ENCODE results near the gene UMODL1. TPM values are rescaled to one million over a fixed set of nuclear protein-coding genes. Genes with fewer than 3 reads are reported as not detected.

UMODL1 gene, protein sequence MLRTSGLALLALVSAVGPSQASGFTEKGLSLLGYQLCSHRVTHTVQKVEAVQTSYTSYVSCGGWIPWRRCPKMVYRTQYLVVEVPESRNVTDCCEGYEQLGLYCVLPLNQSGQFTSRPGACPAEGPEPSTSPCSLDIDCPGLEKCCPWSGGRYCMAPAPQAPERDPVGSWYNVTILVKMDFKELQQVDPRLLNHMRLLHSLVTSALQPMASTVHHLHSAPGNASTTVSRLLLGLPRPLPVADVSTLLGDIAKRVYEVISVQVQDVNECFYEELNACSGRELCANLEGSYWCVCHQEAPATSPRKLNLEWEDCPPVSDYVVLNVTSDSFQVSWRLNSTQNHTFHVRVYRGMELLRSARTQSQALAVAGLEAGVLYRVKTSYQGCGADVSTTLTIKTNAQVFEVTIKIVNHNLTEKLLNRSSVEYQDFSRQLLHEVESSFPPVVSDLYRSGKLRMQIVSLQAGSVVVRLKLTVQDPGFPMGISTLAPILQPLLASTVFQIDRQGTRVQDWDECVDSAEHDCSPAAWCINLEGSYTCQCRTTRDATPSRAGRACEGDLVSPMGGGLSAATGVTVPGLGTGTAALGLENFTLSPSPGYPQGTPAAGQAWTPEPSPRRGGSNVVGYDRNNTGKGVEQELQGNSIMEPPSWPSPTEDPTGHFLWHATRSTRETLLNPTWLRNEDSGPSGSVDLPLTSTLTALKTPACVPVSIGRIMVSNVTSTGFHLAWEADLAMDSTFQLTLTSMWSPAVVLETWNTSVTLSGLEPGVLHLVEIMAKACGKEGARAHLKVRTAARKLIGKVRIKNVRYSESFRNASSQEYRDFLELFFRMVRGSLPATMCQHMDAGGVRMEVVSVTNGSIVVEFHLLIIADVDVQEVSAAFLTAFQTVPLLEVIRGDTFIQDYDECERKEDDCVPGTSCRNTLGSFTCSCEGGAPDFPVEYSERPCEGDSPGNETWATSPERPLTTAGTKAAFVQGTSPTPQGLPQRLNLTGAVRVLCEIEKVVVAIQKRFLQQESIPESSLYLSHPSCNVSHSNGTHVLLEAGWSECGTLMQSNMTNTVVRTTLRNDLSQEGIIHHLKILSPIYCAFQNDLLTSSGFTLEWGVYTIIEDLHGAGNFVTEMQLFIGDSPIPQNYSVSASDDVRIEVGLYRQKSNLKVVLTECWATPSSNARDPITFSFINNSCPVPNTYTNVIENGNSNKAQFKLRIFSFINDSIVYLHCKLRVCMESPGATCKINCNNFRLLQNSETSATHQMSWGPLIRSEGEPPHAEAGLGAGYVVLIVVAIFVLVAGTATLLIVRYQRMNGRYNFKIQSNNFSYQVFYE
- total RNA-seq, result under 0.01 TPM in 2 replicates

DNA sequence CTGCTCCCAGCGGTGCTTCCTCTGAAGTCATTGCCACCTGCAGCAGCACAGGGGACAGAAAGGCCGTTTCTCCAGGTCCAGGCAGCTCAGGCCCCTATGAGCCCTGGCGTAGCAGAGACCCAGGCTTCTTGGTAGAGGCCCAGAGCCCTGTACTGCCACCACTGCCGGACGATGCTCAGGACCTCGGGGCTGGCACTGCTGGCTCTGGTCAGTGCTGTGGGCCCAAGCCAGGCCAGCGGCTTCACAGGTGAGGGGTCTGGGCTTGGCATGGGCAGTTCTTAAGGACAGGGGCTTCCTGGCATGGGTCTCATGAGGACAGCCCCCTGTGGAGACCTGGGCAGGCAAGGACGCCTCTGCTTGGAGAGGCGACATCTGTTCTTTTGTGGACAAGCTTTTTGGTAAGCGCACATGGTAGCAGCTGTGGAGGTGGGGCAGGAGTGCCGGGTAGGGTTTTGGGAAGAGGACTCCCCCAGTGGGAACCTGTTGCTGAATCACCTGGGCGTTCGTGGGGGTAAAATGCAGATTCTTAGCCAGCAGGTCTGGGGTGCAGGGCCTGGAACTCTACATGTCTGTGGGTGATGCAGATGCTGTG lies at the start of gene UMODL1:
Gene UMODL1 (plus strand): TSS at position 172 of the 592 bp plus-strand sequence. CDS start 0 bp downstream, at position 172.

Other genes with a start within 250 kb of the UMODL1 start
- gene PRDM15, start 192.0 kb upstream of the UMODL1 start, total RNA-seq, result 4.9 and 5.9 TPM in 2 replicates
- gene C2CD2, start 117.3 kb upstream of the UMODL1 start, total RNA-seq, result 22.9 and 27.8 TPM in 2 replicates
- gene ZBTB21, start 61.0 kb upstream of the UMODL1 start, total RNA-seq, result 15.0 and 15.6 TPM in 2 replicates
- gene ABCG1, start 147.8 kb downstream of the UMODL1 start, total RNA-seq, result 0.11 TPM in 1 of 2 replicates, not detected in the other
- not detected in 2 replicates for gene TFF3, start 244.1 kb downstream of the UMODL1 start, total RNA-seq